Activated CD4-positive, CD25-positive, alpha-beta regulatory T cell (primary cell): ENCODE results near the gene PRKRIP1.
"Not testable (repeated sequence)": the region's sequence is repeated elsewhere in the genome, so short reads cannot be mapped to it uniquely, and the experiment has no call there.

Experiments used
- DNase-seq, 4 experiments: peaks; one replicate each; lab custom pipeline; 2025; lab: John Stamatoyannopoulos, UW

Gene PRKRIP1

GRCh38 chr7:102431617-102432298 lies 35.6 kb downstream of the PRKRIP1 start:
- peak in 1 of 4 experiments; percentile 10 for DNase-seq

DNA sequence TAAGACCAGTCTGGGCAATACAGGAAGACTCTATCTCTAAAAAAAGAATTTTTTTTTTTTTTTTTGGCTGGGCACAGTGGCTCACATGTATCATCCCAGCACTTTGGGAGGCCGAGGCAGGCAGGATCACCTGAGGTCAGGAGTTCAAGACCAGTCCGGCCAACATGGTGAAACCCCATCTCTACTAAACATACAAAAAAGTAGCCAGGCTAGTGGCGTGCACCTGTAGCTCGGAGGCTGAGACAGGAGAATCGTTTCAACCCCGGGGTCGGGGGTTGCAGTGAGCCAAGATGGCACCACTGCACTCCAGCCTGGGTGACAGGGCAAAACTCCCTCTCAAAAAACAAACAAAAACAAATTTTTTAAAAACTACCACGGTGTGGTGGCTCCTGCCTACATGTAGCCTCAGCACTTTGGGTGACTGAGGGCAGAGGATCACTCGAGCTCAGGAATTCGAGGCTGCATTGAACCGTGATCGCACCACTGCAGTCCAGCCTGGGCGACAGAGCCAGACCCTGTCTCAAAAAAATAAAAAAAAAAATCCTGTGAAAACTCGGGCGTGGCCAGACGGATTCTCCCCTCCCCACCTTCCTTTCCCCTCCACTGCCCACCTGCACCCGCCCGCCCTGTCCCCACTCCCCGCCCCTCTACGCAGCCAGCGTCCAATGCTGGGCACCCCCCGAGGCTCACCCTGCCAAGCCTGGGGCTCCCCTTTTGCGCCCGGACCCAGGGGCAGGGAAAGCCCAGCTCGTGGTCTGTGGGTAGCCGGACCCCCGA lies 36.5 kb downstream of the PRKRIP1 start:
- no peak for DNase-seq

- DNase-seq: peak; percentile 69 to 79 (median 76)
These were observed 37.3 kb downstream of the PRKRIP1 start, which contains the start of gene ORAI2 for GRCh38 chr7:102433219-102434038. TSS of gene ORAI2 (plus strand) at chr7:102433575. CDS start at chr7:102438957, 5,382 bp downstream.

- DNase-seq: no peak
These were observed 37.9 kb downstream of the PRKRIP1 start for GRCh38 chr7:102434039-102434486.

DNA sequence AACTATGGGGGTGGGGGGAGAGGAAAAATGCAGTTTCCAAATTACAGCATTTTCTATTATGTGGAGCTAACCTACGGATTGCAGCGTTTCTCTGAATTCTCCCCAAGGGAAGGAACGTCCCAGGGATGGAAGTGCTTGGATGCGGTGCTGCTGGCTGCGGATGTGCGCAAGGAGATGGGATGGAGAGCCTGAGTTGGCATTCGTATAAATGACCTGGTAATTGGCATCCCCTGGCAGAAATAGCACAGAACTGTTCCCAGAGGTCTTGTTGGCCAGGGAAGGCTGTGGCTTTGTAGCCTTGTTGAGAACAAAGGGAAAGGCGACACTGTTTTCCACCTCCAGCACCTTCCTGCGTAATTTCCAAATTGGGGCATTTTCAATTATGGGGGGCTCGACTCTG lies 40.0 kb downstream of the PRKRIP1 start:
- no peak for DNase-seq

GRCh38 chr7:102439963-102440795 lies 44.0 kb downstream of the PRKRIP1 start:
- DNase-seq: no peak

DNA sequence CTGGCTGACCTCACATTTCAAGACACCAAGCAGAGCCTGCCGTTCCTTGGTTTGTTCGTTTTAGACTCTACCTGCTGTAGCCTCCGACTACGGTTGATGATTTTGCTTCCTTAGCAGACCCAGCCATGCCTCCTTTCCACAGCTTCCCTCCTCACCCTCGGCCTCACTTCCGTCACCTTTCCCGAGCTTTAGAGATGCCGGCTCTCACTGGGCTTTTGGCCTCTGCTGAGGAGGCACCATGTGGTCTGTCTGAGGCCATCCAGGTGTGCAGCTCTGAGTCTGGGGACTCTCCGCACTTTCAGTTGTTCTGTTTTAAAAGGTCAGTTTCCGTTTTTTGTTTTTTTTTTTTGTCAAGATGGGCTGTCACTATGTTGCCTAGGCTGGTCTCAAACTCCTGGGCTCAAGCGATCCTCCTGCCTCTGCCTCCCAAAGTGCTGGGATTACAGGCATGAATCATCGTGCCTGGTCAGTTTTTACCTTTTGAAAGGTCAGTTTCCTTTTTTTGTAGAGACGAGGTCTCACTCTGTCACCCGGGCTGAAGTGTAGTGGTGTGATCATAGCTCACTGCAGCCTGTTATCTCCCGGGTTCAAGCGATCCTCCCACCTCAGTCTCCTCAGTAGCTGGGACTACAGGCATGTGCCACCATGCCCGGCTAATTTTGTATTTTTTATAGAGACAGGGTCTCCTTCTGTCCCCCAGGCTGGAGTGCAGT lies 49.0 kb downstream of the PRKRIP1 start:
- DNase-seq: no peak

- DNase-seq: no peak
These were observed 49.5 kb downstream of the PRKRIP1 start for GRCh38 chr7:102445674-102446071.

- no peak for DNase-seq
These were observed 50.4 kb downstream of the PRKRIP1 start for GRCh38 chr7:102446387-102447156.

GRCh38 chr7:102447311-102447710 lies 51.1 kb downstream of the PRKRIP1 start:
- DNase-seq: no peak

DNA sequence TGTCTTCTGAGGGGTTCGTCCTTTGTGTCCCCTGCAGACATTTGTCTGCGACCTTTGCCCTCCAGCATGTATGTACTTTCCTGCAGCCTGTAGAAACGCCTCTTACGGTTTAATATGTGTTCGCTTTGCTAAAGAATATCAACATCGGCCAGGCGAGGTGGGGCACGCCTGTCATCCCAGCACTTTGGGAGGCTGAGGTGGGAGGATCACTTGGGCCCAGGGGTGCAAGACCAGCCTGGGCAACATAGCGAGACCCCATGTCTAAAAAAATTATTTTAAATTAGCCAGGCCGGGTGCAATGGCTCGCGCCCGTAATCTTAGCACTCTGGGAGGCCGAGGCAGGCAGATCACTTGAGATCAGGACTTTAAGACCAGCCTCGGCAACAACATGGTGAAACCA lies 53.0 kb downstream of the PRKRIP1 start:
- no peak for DNase-seq

DNA sequence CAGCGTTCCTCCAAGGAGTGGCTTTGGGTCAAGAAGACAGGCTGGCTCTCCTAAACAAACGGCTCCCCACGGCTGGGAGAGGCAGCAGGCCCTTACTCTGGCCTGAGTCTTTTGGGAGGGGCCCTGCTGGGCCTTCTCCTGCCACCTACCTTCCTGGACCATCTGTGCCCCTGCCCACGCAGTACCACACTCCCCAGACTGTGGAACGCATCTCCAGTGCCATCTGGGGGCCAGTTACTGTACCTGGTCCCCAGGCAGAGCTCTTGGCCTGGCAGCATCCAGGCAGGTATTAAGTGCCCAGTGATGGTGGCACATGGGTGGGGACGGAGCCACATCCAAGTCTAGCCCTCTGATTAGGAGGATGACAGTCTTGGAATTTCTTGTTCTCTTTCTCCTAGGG lies 54.1 kb downstream of the PRKRIP1 start:
- peak in 1 of 4 experiments; percentile 25 for DNase-seq

DNA sequence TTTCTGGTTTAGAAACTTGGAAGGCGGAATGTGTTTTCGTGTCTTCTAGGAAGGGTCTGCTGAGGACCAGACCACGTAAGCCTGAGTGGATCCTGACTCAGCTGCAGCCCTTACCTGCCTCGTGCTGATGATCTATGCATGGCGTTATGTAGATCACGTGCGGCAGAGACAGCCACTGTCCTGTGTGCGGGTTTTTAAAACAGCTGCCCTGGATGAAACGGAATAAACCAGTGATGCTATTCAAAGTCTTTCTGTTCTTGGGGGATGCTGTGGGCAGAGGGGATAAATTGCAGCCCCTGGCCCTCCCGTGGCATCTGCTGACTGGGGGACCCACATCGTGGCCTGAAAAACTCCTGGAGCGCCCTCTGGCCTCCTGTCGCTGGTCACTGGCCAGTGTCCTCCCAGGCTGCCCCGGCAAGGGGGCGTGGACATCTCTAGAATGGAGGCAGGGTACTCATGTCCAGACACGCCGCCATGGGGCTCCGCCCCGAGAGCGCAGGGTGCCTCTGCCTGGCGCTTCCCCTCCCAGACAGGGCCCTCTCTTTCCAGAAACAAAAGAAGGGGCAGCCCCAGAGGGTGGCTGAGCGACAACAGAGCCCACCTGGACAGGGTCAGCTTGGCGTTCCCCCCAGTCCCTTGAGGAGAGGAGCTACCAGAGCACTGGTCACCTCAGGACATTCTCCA lies 55.4 kb downstream of the PRKRIP1 start:
- no peak for DNase-seq

DNA sequence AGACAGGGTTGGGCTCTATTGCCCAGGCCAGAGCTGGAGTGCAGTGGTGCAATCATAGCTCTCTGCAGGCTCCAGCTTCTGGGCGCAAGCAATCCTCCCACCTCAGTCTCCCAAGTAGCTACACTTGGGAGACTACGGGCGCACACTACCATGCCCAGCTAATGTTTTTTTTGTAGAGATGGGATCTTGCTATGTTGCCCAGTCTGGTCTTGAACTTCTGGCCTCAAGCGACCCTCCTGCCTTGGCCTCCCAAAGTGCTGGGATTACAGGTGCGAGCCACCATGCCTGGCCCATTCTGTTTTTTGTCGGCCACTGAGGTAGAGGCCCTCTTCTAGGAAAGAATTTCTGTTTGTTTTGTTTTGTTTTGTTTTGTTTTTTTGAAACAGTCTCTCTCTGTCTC lies 56.3 kb downstream of the PRKRIP1 start:
- no peak for DNase-seq

DNA sequence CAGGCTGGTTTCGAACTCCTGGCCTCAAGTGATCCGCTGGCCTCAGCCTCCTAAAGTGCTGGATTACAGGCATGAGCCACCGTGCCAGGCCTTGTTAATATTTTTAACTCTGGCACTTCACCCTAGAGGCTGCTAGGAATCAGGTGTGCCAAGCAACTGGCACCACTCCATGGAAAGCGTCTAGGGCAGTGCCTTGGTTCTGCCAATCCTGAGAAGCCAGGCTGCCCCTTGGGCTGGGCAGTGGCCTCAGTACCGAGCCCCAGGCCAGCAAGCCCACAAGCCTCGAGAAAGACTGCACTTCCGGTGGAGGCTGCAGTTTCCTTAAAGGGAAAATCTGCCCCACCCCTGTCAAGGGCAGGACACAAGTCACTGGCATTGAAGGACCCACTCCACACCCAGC lies 57.2 kb downstream of the PRKRIP1 start:
- no peak for DNase-seq

- DNase-seq: no peak
These were observed 58.3 kb downstream of the PRKRIP1 start for GRCh38 chr7:102454468-102454867.

DNA sequence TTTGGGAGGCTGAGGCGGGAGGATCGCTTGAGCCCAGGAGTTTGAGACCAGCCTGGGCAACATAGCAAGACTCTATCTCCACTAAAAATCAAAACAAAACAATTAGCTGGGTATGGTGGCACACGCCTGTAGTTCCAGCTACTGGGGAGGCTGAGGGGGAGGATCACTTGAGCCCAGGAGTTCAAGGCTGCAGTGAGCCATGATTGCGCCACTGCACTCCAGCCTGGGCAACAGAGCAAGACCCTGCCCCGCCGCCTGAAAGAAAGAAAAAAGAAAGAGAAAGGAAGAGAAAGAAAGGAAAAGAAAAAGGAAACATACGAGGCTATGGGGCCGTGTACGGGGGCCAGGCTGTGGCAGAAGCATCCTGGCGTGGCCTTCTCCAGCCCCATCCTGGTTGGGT lies 58.8 kb downstream of the PRKRIP1 start:
- DNase-seq: not testable (repeated sequence)

- no peak for DNase-seq
These were observed 59.4 kb downstream of the PRKRIP1 start for GRCh38 chr7:102455596-102455995.

DNA sequence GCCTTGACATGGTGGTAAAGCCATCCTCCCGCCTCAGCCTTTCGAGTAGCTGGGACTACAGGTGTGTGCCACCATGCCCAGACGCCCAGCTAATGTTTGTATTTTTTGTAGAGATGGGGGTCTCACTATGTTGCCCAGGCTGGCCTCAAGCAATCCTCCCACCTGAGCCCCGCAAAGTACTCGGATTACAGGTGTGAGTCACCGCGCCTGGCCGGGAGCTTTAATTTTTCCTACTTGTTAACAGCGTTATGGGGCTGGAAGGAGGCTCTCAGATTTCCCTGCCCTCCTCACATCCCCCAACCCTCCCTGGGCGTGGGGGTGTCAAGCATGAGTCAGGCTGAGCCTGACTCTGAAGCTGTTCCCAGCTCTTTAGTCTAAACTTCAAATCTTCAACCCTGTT lies 60.2 kb downstream of the PRKRIP1 start:
- DNase-seq: no peak
